GM19023 (cell line): Measurements from ENCODE around the gene CYP27B1.
"Not testable (repeated sequence)": the region's sequence is repeated elsewhere in the genome, so short reads cannot be mapped to it uniquely, and the experiment has no call there.

Source experiments
- ATAC-seq: cut with Tn5 transposase; IDR thresholded peaks from one replicate; pipeline ENCODE4 v1.9.1; 2021; ENCODE audit warnings: mild to moderate bottlenecking, moderate library complexity; ENCODE audit not compliant: unreplicated experiment

CYP27B1 gene

GRCh38 chr12:57793920-57794319 lies 27.0 kb upstream of the CYP27B1 start:
- ATAC-seq = no peak

GRCh38 chr12:57783861-57784260 lies 17.0 kb upstream of the CYP27B1 start:
- ATAC-seq = no peak

GRCh38 chr12:57783466-57783801 lies 16.6 kb upstream of the CYP27B1 start:
- ATAC-seq = no peak

- peak; percentile 90 for ATAC-seq
Measured at GRCh38 chr12:57782608-57783465, 16.0 kb upstream of the CYP27B1 start, which contains the start of gene TSFM. Gene TSFM (plus strand): TSS chr12:57782787. CDS start chr12:57782802, 15 bp downstream.

- no peak for ATAC-seq
Measured at GRCh38 chr12:57782243-57782607, 15.3 kb upstream of the CYP27B1 start.

GRCh38 chr12:57781801-57782200 lies 14.9 kb upstream of the CYP27B1 start:
- no peak for ATAC-seq

- ATAC-seq = no peak
Measured at GRCh38 chr12:57781244-57781643, 14.4 kb upstream of the CYP27B1 start.

- ATAC-seq = no peak
Measured at GRCh38 chr12:57780284-57780897, 13.5 kb upstream of the CYP27B1 start.

- no peak for ATAC-seq
Measured at GRCh38 chr12:57779736-57780135, 12.9 kb upstream of the CYP27B1 start.

GRCh38 chr12:57777911-57778310 lies 11.0 kb upstream of the CYP27B1 start:
- no peak for ATAC-seq

GRCh38 chr12:57777367-57777766 lies 10.5 kb upstream of the CYP27B1 start:
- no peak for ATAC-seq

GRCh38 chr12:57776247-57776587 lies 9.3 kb upstream of the CYP27B1 start:
- ATAC-seq = no peak

GRCh38 chr12:57775563-57776246 lies 8.8 kb upstream of the CYP27B1 start:
- no peak for ATAC-seq

- ATAC-seq = no peak
Measured at GRCh38 chr12:57775044-57775443, 8.2 kb upstream of the CYP27B1 start.

- ATAC-seq = not testable (repeated sequence)
Measured at GRCh38 chr12:57774634-57775033, 7.8 kb upstream of the CYP27B1 start.

- ATAC-seq = peak; percentile 25
Measured at GRCh38 chr12:57772429-57773322, 5.8 kb upstream of the CYP27B1 start, which contains the start of gene EEF1AKMT3. Gene EEF1AKMT3 (plus strand): TSS chr12:57772614. CDS start chr12:57772725, 111 bp downstream.

GRCh38 chr12:57771873-57772428 lies 5.1 kb upstream of the CYP27B1 start, which contains the start of gene METTL1:
Gene METTL1 (minus strand): TSS chr12:57772105. CDS start chr12:57772083, 22 bp downstream.
- ATAC-seq = peak; percentile 81

GRCh38 chr12:57771236-57771872 lies 4.5 kb upstream of the CYP27B1 start:
- ATAC-seq = peak; percentile 67

- ATAC-seq = no peak
Measured at GRCh38 chr12:57770734-57771133, 3.9 kb upstream of the CYP27B1 start.

GRCh38 chr12:57769594-57769993 lies 2.7 kb upstream of the CYP27B1 start:
- ATAC-seq = no peak
